RCC 7860 (cell line): ENCODE results near the gene POLR2L.

Experiments used
- DNase-seq: peaks from one replicate; pipeline ENCODE4 v3.0.0-alpha.2; 2015; ENCODE audit warnings: low spot score
- FAIRE-seq: peaks from 2 replicates; lab custom pipeline; 2012; peaks lifted over from hg19 to GRCh38; lab: Jason Lieb, UNC

POLR2L gene

GRCh38 chr11:797296-798092, 44.8 kb downstream of the POLR2L start:
- FAIRE-seq (no peak), DNase-seq (peak; percentile 60)

DNA sequence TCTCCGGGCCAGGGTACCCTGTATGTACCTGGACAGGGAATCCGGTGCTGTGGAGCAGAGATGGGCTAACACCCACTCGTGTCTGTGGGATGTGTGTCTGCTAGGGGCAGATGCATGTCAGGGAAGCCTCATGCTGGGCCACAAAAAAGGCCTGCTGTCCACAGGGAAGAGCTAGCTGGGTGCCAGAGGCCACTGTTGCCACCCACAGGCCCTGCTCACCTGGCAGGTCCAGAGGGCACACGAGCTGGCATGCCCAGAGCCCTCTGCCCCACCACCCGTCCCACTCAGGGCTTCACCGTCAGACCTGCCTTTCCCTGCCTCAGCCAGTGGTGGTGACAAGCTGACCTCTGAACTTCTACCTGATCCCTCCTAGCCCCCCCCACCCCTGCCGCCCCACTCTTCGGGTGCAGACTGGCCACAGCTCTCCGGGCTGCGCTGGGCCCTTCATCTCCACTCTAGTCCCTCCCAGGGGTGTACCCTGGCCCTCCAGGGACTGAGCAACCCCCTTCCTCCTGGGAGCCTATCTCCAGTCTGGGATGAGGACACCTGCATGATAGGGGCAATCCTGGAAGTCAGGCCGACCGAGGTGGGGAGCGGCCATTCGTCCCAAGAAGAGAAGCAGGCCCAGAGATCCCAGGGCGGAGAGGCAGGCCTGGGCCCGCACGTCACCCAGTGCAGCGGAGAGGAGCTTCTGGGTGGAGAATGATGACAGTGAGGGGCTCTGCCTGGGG, 45.6 kb downstream of the POLR2L start:
- no peak for FAIRE-seq

GRCh38 chr11:795634-796564, 46.4 kb downstream of the POLR2L start:
- peak; percentile 93 for DNase-seq
- FAIRE-seq, result peak; percentile 39

More for the DNA sequence above, 45.6 kb downstream of the POLR2L start:
- no peak for DNase-seq

GRCh38 chr11:794766-795633, 47.3 kb downstream of the POLR2L start:
- FAIRE-seq, result no peak

DNA sequence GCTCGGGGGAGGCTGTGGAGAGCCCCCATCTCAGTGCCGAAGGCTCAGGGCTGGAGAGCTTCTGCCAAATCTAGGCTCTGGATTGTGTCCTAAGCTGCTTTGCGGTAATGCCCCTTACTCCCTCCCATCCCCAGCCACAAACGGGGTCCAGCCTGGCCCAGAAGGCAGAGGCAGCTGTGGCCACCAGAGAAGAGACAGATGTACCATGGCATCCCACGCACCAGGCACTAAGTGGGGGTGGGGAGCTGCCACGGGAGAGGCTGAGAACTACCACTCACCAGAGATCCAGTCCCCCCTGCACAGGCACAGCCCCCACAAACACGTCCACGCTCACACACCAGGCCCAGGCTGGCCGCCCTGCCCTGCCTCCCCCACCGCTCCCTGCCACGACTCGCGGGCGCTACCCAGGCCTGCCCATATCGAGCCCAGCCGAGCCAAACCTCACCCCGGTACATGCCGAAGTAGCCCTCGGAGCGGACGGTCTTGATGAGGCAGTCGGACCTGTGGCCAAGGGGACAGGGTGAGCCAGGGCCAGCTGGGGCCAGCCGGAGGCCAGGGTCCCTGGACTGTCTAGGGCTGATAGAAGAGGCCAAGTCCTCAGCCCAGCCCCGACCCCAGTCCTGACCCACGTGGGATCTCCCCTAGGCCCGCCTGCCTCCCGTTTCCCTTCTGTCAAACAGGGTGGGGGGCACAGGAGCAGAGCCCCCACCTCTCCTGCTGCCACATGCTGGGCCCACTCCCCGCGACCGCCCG, 48.1 kb downstream of the POLR2L start:
- FAIRE-seq (no peak), DNase-seq (no peak)

More at GRCh38 chr11:794766-795633, 47.3 kb downstream of the POLR2L start:
- no peak for DNase-seq

DNA sequence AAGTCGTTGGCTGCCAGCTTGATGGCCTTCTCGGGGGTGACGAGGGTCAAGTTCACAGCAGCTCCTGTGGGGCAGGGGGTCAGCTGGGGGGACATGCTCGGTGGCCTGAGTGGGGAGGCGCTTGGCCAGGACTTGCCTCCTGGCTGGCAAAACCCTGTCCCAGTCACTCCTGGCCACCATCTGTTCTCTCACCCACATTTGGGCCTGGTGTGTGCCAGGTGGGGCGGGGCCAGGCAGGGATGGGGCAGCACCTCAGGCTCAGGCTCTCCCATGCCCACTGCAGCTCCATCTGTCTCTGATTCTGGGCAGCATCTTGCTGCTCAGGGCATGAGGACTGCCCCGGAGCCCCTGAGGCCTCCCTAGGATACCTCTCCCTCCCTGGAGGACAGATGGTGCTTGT, 48.8 kb downstream of the POLR2L start:
- FAIRE-seq (no peak), DNase-seq (no peak)

DNA sequence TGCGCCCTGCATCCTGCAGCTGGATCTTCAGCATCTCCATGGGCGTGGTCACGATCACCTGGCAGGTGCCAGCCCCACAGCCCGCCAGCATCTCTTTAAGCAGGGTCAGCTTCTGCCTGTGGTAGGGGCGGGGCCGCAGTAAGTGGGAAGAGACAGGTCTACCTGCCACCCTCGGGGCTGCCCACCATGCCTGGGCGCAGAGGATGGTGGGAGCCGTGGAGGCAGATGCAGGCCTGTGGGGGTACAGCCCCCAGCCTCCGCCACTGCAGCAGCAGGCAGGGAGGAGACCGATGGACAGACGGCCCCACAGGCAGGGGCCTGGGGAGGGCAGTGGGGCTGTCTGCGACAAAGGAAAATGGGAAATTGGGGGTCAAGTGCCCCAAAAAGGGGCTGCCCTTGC, 49.5 kb downstream of the POLR2L start:
- no peak for DNase-seq
- FAIRE-seq, result no peak

DNA sequence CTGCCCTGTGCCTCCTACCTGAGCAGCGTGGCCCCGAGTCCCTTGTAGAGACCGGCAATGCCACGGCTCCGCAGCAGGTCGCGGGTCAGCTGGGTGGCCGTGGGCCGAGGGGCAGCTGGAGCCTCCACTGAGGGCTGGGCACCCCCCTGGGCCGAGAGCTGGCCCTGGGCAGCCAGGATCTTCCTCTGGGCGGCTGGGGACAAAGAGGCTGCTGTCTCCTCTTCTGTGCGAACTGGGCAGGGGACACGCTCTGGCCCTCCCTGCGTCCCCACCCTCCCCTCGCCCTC, 49.9 kb downstream of the POLR2L start:
- FAIRE-seq, result no peak
- no peak for DNase-seq

GRCh38 chr11:791658-792534, 50.4 kb downstream of the POLR2L start:
- DNase-seq, result no peak
- no peak for FAIRE-seq

GRCh38 chr11:790721-791564, 51.4 kb downstream of the POLR2L start:
- DNase-seq, result no peak
- no peak for FAIRE-seq

DNA sequence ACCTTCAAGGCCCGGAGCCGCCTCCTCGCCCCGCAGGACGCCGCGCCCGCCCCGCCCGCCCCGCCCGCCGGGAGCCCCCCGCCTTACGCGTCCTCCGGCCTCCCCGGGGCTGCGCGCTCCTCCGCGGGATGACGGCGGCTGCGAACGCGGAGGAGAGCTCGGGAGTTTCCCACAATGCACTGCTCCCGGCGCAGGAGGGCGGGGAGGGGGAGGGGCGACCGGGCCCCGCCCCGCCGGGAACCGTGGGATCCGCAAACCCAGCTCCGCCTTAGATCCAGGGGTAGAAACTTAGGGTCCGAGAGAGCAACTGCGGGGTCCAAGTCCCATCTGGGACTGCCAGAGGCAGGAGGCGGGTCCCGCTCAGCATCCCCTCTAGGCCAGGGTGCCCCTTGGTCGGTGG, 52.4 kb downstream of the POLR2L start, which contains the start of gene CEND1:
CEND1 (minus strand) TSS at position 148 of the 400 bp plus-strand sequence. CDS start 1,514 bp downstream, outside the sequence.
- no peak for FAIRE-seq
- DNase-seq, result no peak
